RWPE2 (cell line): ENCODE measurements around the gene CHRNA9.

Experiments
- ATAC-seq: fragments of 200-7000 bp; cut with Tn5 transposase; 3 replicates; pipeline ENCODE4 v1.9.1; 2021; ENCODE audit warnings: low read depth
- DNase-seq: peaks from one replicate; pipeline ENCODE4 v3.0.0-alpha.2; 2020; ENCODE audit warnings: low spot score
- H3K27ac ChIP-seq: fragments of 450-650 bp; 2 replicates; pipeline ENCODE4 v1.5.1; 2017; ENCODE audit warnings: mild to moderate bottlenecking; ENCODE audit not compliant: poor library complexity, severe bottlenecking
- H3K27me3 ChIP-seq: fragments of 250-450 bp; sonication (Bioruptor Pico); 2 replicates; pipeline ENCODE4 v1.5.1; 2021; ENCODE audit warnings: mild to moderate bottlenecking, moderate library complexity; ENCODE audit not compliant: insufficient read depth, poor library complexity, severe bottlenecking
- H3K36me3 ChIP-seq: fragments of 250-450 bp; sonication (Bioruptor Pico); 2 replicates; pipeline ENCODE4 v1.5.1; 2020; ENCODE audit warnings: low read depth, mild to moderate bottlenecking, moderate library complexity
- H3K4me1 ChIP-seq: fragments of 250-450 bp; sonication (Bioruptor Pico); 2 replicates; pipeline ENCODE4 v1.5.1; 2021; ENCODE audit warnings: mild to moderate bottlenecking, moderate library complexity; ENCODE audit not compliant: insufficient read depth, poor library complexity, severe bottlenecking
- H3K4me3 ChIP-seq: fragments of 250-450 bp; sonication (Bioruptor Pico); 2 replicates; pipeline ENCODE4 v1.5.1; 2021; ENCODE audit warnings: mild to moderate bottlenecking, moderate library complexity; ENCODE audit not compliant: severe bottlenecking
- H3K9me3 ChIP-seq: fragments of 250-450 bp; sonication (Bioruptor Pico); 2 replicates; pipeline ENCODE4 v1.5.1; 2021; ENCODE audit warnings: mild to moderate bottlenecking, moderate library complexity; ENCODE audit not compliant: severe bottlenecking
- TF ChIP-seq, protein P1 (sequence below): fragments of 450-650 bp; IDR thresholded peaks from one replicate; pipeline ENCODE4 v1.5.1; 2017; ENCODE audit warnings: mild to moderate bottlenecking, moderate library complexity; ENCODE audit not compliant: poor library complexity, severe bottlenecking

Gene CHRNA9

DNA sequence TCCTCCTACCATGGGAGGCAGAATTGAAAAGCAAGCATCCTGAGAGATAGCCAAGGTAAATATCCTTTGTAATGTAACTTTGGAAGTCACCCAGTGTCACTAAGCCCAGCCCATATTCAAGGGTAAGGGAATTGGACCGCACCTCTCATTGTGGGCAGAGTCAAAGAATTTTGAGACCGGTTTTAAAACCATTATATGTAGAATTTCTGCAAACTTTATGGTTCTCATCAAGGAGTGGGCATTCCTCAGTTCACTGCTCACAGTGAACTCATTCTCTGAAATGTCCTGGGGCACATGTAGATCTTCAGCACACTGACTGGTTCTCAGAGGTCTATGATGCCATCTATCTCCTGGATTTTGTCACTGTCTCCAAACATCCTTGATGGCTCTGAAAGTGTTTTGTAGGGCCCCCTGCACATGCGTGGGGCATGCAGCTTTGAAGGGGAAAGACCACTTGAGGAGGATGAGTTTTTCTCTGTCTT lies 35.3 kb upstream of the CHRNA9 start:
- H3K27ac ChIP-seq: no peak overlapping the region
- TF ChIP-seq, protein P1, sequence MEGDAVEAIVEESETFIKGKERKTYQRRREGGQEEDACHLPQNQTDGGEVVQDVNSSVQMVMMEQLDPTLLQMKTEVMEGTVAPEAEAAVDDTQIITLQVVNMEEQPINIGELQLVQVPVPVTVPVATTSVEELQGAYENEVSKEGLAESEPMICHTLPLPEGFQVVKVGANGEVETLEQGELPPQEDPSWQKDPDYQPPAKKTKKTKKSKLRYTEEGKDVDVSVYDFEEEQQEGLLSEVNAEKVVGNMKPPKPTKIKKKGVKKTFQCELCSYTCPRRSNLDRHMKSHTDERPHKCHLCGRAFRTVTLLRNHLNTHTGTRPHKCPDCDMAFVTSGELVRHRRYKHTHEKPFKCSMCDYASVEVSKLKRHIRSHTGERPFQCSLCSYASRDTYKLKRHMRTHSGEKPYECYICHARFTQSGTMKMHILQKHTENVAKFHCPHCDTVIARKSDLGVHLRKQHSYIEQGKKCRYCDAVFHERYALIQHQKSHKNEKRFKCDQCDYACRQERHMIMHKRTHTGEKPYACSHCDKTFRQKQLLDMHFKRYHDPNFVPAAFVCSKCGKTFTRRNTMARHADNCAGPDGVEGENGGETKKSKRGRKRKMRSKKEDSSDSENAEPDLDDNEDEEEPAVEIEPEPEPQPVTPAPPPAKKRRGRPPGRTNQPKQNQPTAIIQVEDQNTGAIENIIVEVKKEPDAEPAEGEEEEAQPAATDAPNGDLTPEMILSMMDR: peak; percentile 32
- H3K4me1 ChIP-seq: peaks cover 7% of the 10 kb centered on the region

DNA sequence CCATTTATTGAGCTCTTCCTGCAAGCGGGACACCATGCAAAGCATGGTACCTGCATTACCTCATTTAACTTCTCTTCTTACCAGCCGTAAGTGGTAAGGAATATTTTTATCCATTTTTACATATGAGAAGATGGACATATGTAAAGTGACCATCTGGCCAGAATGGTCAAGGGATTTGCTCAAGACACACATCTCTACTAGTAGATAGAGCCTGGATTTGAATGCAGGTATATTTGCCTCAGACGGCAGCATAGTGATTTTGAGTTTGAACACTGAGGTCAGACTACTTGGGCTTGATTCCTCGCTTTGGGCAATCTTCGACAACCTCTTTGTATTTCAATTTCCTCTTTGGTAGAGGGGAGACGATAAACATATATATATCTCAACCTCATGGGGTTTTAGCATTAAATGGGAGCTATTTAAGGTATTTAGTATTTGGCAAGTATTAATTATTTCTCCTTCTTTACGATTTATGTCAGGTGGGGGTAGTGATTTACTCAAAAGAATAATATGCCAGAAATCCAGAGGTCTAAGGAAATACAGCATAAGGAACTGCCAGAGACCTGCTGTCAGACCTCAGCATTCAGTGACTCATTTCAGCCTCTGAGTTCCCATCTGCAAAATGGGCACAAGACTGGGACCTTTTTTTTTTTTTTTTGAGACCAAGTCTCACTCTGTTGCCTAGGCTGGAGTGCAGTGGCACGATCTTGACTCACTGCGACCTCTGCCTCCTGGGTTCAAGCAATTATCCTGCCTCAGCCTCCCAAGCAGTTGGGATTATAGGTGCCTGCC lies 34.6 kb upstream of the CHRNA9 start:
- DNase-seq (no peak), ATAC-seq (no peak)
- no peaks in the 10 kb centered on the region for H3K27me3 ChIP-seq
- TF ChIP-seq, protein P1: no peak
- no peaks in the 10 kb centered on the region for H3K36me3 ChIP-seq
- H3K27ac ChIP-seq: no peak overlapping the region
- H3K4me3 ChIP-seq: no peak overlapping the region
- H3K4me1 ChIP-seq: peaks cover 7% of the 10 kb centered on the region
- peaks cover 5% of the 10 kb centered on the region for H3K9me3 ChIP-seq

More for the DNA sequence above, 35.3 kb upstream of the CHRNA9 start:
- Histone ChIP-seq H3K27me3 (no peaks in the 10 kb centered on the region), H3K9me3 (peaks cover 3% of the 10 kb centered on the region), H3K36me3 (no peaks in the 10 kb centered on the region), H3K4me3 (no peak overlapping the region)
- peak; percentile 53; the same call in 2 of the 3 replicates for ATAC-seq
- DNase-seq: no peak

DNA sequence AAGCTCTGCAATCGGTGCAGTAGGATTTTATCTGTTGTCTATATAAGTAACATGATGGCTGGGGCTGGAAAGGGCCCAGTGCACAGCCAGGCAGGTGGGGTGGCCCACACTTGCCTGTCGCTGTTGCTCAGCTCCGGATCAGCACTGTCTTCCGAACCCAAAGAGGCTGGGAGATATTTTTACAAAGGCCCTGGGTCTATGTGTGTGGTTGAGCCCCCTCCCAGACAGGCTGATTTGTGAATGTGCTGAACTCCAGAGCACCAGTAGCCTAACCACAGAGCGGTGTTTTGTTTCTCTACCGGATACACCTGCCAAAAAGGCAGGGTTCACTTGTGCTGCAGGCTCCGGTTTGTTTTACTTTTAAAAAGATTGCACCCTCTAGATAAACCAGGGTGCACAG lies 33.5 kb upstream of the CHRNA9 start:
- peak; percentile 31; the same call in 1 of the 3 replicates for ATAC-seq
- Histone ChIP-seq H3K36me3 (no peaks in the 10 kb centered on the region), H3K4me3 (no peak overlapping the region), H3K4me1 (peaks cover 7% of the 10 kb centered on the region), H3K27ac (no peak overlapping the region), H3K9me3 (peaks cover 5% of the 10 kb centered on the region), H3K27me3 (no peaks in the 10 kb centered on the region)
- TF ChIP-seq, protein P1: no peak
- DNase-seq: no peak

DNA sequence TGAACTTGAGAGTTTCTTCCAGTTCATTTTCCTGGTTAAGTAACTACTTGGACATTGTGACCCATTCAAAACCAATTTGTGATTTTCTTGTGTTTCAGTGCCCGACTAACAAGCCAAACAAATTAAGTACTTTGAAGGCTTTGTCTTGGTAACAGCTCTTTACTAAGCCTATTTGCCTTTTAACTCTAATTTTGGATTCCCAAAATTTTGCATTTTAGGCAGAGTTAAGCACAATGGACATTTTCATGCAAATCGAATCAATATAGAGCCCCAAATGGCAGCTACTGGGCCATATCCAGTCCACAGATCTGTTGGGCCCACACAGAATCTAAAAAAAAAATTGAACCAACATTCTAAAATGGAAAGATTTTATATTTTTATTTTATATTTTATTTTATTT lies 31.4 kb upstream of the CHRNA9 start:
- no peak for ATAC-seq
- Histone ChIP-seq H3K36me3 (no peaks in the 10 kb centered on the region), H3K9me3 (peaks cover 7% of the 10 kb centered on the region), H3K27ac (no peak overlapping the region), H3K27me3 (no peaks in the 10 kb centered on the region), H3K4me3 (no peak overlapping the region), H3K4me1 (no peaks in the 10 kb centered on the region)
- TF ChIP-seq, protein P1: no peak
- no peak for DNase-seq
